Smooth muscle cell (in vitro differentiated cells): ENCODE measurements around the gene CCNK. TPM values are rescaled to one million over a fixed set of nuclear protein-coding genes. Genes with fewer than 3 reads are reported as not detected.

Experiments
- DNase-seq: peaks from one replicate; lab custom pipeline; 2025; ENCODE audit not compliant: unreplicated experiment; lab: John Stamatoyannopoulos, UW
- H2AFZ ChIP-seq: fragments of 200-600 bp; sonication (generic); 2 replicates; pipeline ENCODE4 v1.6.0; 2016; ENCODE audit warnings: antibody characterized with exemption, low read depth, mild to moderate bottlenecking
- H3F3A ChIP-seq: fragments of 200-600 bp; sonication (generic); 2 replicates; pipeline ENCODE4 v1.6.0; 2017; ENCODE audit warnings: antibody characterized with exemption, low read depth
- H3K27ac ChIP-seq: fragments of 200-600 bp; sonication (generic); 2 replicates; pipeline ENCODE4 v1.5.1; 2016; ENCODE audit warnings: low read depth, mild to moderate bottlenecking
- H3K27me3 ChIP-seq: fragments of 200-600 bp; sonication (generic); 2 replicates; pipeline ENCODE4 v1.6.1; 2016; ENCODE audit warnings: low read depth, mild to moderate bottlenecking
- H3K36me3 ChIP-seq: fragments of 200-600 bp; sonication (generic); 2 replicates; pipeline ENCODE4 v1.5.1; 2016; ENCODE audit warnings: low read depth
- H3K4me1 ChIP-seq: fragments of 200-600 bp; sonication (generic); 2 replicates; pipeline ENCODE4 v1.5.1; 2016; ENCODE audit warnings: low read depth
- H3K4me2 ChIP-seq: fragments of 200-600 bp; sonication (generic); 2 replicates; pipeline ENCODE4 v1.6.0; 2016; ENCODE audit warnings: mild to moderate bottlenecking
- H3K4me3 ChIP-seq: fragments of 200-600 bp; sonication (generic); 2 replicates; pipeline ENCODE4 v1.5.1; 2016; ENCODE audit warnings: mild to moderate bottlenecking
- H3K79me2 ChIP-seq: fragments of 200-600 bp; sonication (generic); 2 replicates; pipeline ENCODE4 v1.6.0; 2016; ENCODE audit warnings: low read depth, mild to moderate bottlenecking
- H3K9ac ChIP-seq: fragments of 200-600 bp; sonication (generic); 2 replicates; pipeline ENCODE4 v1.6.0; 2016; ENCODE audit warnings: low read depth
- H3K9me3 ChIP-seq: fragments of 200-600 bp; sonication (generic); replicated peaks from 2 replicates; pipeline ENCODE4 v1.5.1; 2016; ENCODE audit warnings: low read depth
- H4K20me1 ChIP-seq: fragments of 200-600 bp; sonication (generic); 2 replicates; pipeline ENCODE4 v1.6.0; 2016; ENCODE audit warnings: low read depth
- WGBS: methylation state at CpG from one replicate; pipeline ENCODE4 v1.1.7; 2016; ENCODE audit warnings: low lambda C conversion rate; 5-methylcytosine and 5-hydroxymethylcytosine counted together
- polyA plus RNA-seq: library from polyadenylated mRNA; unstranded; fragments of >200 nt; fragmentation: Nextera tagmentation; extraction: Ambion mirVana; gene quantifications from 2 replicates; pipeline ENCODE4 v1.2.1, GENCODE V29; 2016
- total RNA-seq: library from RNA; depleted of rRNA; stranded (reverse); fragments of >200 nt; gene quantifications from 2 replicates; pipeline ENCODE4 v1.2.3, GENCODE V29; 2014
- TF ChIP-seq, protein P1 (sequence below): fragments of 200-600 bp; sonication (generic); IDR thresholded peaks from 2 replicates; pipeline ENCODE4 v1.5.1; 2017; ENCODE audit warnings: borderline replicate concordance, mild to moderate bottlenecking, antibody characterized with exemption; ENCODE audit not compliant: insufficient read depth, poor library complexity, severe bottlenecking

Gene CCNK
- total RNA-seq (32.9 and 45.0 TPM in 2 replicates), polyA plus RNA-seq (14.6 and 22.7 TPM in 2 replicates)

DNA sequence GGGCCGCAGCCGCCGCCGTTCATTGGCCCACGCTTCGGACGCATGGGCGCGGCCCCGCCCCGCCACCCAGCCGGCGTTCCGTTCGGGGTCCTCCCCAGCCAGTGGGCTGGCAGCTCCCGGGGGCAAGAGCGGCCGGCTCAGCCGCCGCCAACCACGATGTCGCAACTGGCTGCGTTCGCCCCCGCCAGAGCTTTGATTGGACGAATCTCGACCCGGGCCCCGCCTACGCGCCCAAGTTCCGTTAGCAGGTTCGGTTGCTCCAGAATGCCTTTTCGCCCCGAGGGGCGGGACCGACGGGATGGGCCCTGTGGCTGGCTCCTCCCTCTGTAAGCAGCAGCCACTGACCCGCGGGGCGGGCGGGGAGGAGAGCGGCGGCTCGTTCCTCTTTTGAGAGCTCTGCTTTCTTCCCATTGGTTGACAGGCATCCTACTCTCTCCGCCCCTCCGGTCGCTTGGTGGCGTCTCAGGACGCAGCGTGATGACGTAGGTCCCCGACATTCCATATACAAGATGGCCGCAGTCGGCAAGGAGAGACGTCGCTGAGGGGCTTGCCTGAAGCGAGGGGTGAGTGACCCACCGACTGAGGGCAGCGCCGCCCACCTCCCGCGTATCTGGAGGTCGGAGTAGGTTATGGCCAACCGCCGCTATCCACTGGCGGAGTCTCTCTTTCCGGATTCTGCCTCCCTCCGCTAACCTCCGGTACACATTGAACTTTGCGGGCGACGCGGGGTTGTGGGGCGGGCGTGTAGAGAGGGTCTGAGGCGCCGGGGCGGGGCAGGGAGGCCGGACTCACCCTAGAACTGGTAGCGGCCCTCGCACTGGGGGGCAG, at the start of gene CCNK:
CCNK (plus strand) TSS at position 493 of the 828 bp plus-strand sequence. CDS start 11,269 bp downstream, outside the sequence.
- no peaks in the 10 kb centered on the region for H3K36me3 ChIP-seq
- 1% methylated on average over 64 of the region's 82 CpGs for WGBS
- no peaks in the 10 kb centered on the region for H3K9me3 ChIP-seq
- H3K4me1 ChIP-seq, result peaks cover 35% of the 10 kb centered on the region
- TF ChIP-seq, protein P1, sequence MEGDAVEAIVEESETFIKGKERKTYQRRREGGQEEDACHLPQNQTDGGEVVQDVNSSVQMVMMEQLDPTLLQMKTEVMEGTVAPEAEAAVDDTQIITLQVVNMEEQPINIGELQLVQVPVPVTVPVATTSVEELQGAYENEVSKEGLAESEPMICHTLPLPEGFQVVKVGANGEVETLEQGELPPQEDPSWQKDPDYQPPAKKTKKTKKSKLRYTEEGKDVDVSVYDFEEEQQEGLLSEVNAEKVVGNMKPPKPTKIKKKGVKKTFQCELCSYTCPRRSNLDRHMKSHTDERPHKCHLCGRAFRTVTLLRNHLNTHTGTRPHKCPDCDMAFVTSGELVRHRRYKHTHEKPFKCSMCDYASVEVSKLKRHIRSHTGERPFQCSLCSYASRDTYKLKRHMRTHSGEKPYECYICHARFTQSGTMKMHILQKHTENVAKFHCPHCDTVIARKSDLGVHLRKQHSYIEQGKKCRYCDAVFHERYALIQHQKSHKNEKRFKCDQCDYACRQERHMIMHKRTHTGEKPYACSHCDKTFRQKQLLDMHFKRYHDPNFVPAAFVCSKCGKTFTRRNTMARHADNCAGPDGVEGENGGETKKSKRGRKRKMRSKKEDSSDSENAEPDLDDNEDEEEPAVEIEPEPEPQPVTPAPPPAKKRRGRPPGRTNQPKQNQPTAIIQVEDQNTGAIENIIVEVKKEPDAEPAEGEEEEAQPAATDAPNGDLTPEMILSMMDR, result no peak
- peak within 1 kb of the TSS; percentile 94 for H3K4me2 ChIP-seq
- peak within 1 kb of the TSS; percentile 98 for H3K9ac ChIP-seq
- peak within 1 kb of the TSS; percentile 97 for H3K27ac ChIP-seq
- H3F3A ChIP-seq, result peaks cover 15% of the 10 kb centered on the region
- no peaks in the 10 kb centered on the region for H3K27me3 ChIP-seq
- peaks cover 81% of the 10 kb centered on the region for H4K20me1 ChIP-seq
- DNase-seq, result peak; percentile 99
- peak within 1 kb of the TSS; percentile 94 for H3K4me3 ChIP-seq
- peak within 1 kb of the TSS; percentile 46 for H2AFZ ChIP-seq
- peaks cover 84% of the 10 kb centered on the region for H3K79me2 ChIP-seq

DNA sequence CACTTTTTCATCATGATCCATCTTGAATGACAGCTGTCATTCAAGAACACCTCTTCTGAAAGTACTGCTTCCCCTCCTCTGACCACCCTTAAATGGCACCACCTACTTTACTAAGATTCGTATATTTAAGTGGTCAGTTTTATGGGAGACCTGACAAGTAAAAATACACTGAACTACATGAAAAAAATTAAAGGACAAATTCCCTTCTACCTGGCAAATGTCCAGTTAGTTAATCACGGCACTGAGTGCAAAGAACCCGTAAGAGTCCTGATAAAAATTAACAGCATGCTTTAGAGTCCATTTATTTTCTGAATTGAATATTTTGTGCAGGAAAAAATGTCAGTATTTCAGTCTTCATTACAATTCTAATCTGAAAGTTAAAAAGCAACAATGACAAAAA, 49.2 kb upstream of the CCNK start:
- WGBS, result 37% methylated on average over 3 of the region's 3 CpGs
- peaks cover 12% of the 10 kb centered on the region for H3K4me1 ChIP-seq
- no peak overlapping the region for H2AFZ ChIP-seq
- peaks cover 37% of the 10 kb centered on the region for H3K79me2 ChIP-seq
- peaks cover 21% of the 10 kb centered on the region for H3F3A ChIP-seq
- H3K27me3 ChIP-seq, result no peaks in the 10 kb centered on the region
- peak overlapping the region; percentile 15 for H3K9ac ChIP-seq
- H3K4me3 ChIP-seq, result no peak overlapping the region
- peak overlapping the region; percentile 28 for H3K4me2 ChIP-seq
- H4K20me1 ChIP-seq, result no peaks in the 10 kb centered on the region
- TF ChIP-seq, protein P1, result no peak
- no peak for DNase-seq
- H3K36me3 ChIP-seq, result no peaks in the 10 kb centered on the region
- no peaks in the 10 kb centered on the region for H3K9me3 ChIP-seq
- peak overlapping the region; percentile 60 for H3K27ac ChIP-seq

DNA sequence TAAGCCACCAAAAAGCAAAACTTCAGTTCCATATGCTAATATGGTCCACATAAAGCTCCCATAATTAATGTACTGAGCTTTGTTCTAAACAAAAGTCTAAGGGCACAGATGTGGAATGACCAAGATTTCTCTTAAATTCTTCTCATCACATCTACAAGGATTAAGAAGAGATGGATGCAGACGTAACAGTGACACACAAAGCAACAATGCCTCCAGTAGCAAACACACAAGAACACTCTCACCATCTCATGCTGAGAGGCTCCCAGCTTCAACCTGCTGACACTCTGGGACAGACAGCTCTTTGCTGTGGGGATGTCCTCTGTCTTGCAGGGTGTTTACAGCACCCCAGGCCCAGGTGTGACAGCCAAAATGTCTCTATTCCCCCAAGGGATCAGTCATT, 48.7 kb upstream of the CCNK start:
- no peaks in the 10 kb centered on the region for H4K20me1 ChIP-seq
- no peak overlapping the region for H3K4me3 ChIP-seq
- peaks cover 40% of the 10 kb centered on the region for H3K79me2 ChIP-seq
- H3K36me3 ChIP-seq, result no peaks in the 10 kb centered on the region
- no peaks in the 10 kb centered on the region for H3K9me3 ChIP-seq
- 17% methylated on average over 1 of the region's 1 CpG for WGBS
- no peak for DNase-seq
- TF ChIP-seq, protein P1, result no peak
- H3K27me3 ChIP-seq, result no peaks in the 10 kb centered on the region
- peak overlapping the region; percentile 28 for H3K4me2 ChIP-seq
- H3K4me1 ChIP-seq, result peaks cover 12% of the 10 kb centered on the region
- peak overlapping the region; percentile 60 for H3K27ac ChIP-seq
- H3K9ac ChIP-seq, result no peak overlapping the region
- peaks cover 25% of the 10 kb centered on the region for H3F3A ChIP-seq
- no peak overlapping the region for H2AFZ ChIP-seq
